HCT116 (cell line): ENCODE measurements around the gene SPSB1.

Experiments
- CEBPB ChIP-seq: IDR thresholded peaks from 2 replicates; pipeline ENCODE4 v1.6.1; 2012; ENCODE audit warnings: low read depth
- CTCF ChIP-seq, 3 experiments: fragments of 200-600 bp in 1 of 3; sonication (generic) in 1 of 3; IDR thresholded peaks in 2 of 3; conservative IDR thresholded peaks in 1 of 3; 2 replicates each; pipeline ENCODE4 v1.5.1; 2012 to 2017; ENCODE audit warnings: low read depth in 2 of 3, low read length in 2 of 3, antibody characterized with exemption in 1 of 3, borderline replicate concordance in 1 of 3, control low read depth in 1 of 3, mild to moderate bottlenecking in 1 of 3, mixed read lengths in 1 of 3, mixed run types in 1 of 3, moderate library complexity in 1 of 3; ENCODE audit not compliant: insufficient read depth in 1 of 3
- ELF1 ChIP-seq: IDR thresholded peaks from 2 replicates; pipeline ENCODE4 v1.6.1; 2012; ENCODE audit warnings: low read depth, borderline replicate concordance
- EZH2 ChIP-seq: fragments of 200-600 bp; sonication (generic); IDR thresholded peaks from 2 replicates; pipeline ENCODE4 v1.6.1; 2017; ENCODE audit warnings: antibody characterized with exemption, mixed run types
- EZH2phosphoT487 ChIP-seq: fragments of 200-600 bp; IDR thresholded peaks from 2 replicates; pipeline ENCODE4 v1.6.1; 2018; ENCODE audit warnings: antibody characterized with exemption, borderline replicate concordance
- POLR2A ChIP-seq: IDR thresholded peaks from 2 replicates; pipeline ENCODE4 v1.7.0; 2011; ENCODE audit warnings: borderline replicate concordance; ENCODE audit not compliant: insufficient read depth, insufficient read length; ENCODE audit errors: extremely low read depth
- SP1 ChIP-seq: IDR thresholded peaks from 2 replicates; pipeline ENCODE4 v1.6.1; 2012; ENCODE audit warnings: low read depth
- SRF ChIP-seq: IDR thresholded peaks from 2 replicates; pipeline ENCODE4 v1.6.1; 2012; ENCODE audit warnings: low read depth
- TCF7L2 ChIP-seq: IDR thresholded peaks from 2 replicates; pipeline ENCODE4 v1.7.0; 2011; ENCODE audit warnings: borderline replicate concordance, inconsistent platforms; ENCODE audit not compliant: insufficient read depth, insufficient read length; ENCODE audit errors: extremely low read depth
- ZNF274 ChIP-seq: fragments of 200-500 bp; sonication (Bioruptor generic); IDR thresholded peaks from 2 replicates; pipeline ENCODE4 v1.6.1; 2014; ENCODE audit warnings: mild to moderate bottlenecking, low read depth, low read length, inconsistent platforms

- TF ChIP-seq CTCF (IDR thresholded peaks at IDR 0.05 in 2 of 3, conservative IDR thresholded peaks at IDR 0.05 in 1 of 3; ENCODE audit: borderline replicate concordance in 1 of 3, insufficient read depth in 1 of 3, low read depth in 2 of 3, low read length in 2 of 3) = no peak
- no peak for TF ChIP-seq EZH2phosphoT487
- no peak for TF ChIP-seq ZNF274
- no peak for TF ChIP-seq SRF
- no peak for TF ChIP-seq EZH2
- no peak for TF ChIP-seq SP1
- TF ChIP-seq POLR2A = no peak
- TF ChIP-seq TCF7L2 = no peak
- no peak for TF ChIP-seq CEBPB
- no peak for TF ChIP-seq ELF1
These were observed 29.4 kb downstream of the SPSB1 start for GRCh38 chr1:9321986-9322660.
